ENCODE results near the gene HOXB2. TPM values are rescaled to one million over a fixed set of nuclear protein-coding genes. Genes with fewer than 3 reads are reported as not detected.

The HOXB2 gene
- total RNA-seq, 1 experiment from 2014 or later, result not detected

DNA sequence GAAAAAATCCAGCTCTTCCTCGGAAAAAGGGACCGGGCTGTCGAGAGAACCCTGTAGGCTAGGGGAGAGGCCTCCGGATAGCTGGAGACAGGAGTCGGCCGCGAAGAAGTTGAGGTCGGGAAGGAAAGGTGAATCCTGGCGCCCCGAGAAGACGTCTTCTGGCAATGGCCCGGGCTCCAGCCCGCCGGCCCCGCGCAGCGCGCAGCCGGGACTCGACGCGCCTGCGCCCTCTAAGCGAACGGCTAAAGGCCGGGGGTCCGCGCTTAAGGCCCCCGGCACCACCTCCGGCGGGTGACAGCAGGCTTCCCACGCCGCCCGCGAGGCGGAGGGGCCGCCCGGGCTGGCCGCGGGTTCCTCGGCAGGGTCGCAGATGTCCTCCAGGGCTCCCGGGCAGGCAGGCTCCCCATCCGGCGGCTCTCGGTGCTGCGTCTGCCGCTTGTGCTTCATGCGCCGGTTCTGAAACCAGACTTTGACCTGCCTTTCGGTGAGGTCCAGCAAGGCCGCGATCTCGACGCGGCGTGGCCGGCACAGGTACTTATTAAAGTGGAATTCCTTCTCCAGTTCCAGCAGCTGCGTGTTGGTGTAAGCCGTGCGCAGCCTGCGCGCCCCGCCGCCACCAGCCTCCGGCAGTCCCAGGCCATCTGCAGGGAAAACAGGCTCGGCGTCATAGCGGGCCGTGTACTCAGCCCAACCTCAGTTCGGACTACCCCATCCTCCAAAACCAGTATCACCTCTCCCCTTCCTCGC lies 1.6 kb downstream of the HOXB2 start:
- Histone ChIP-seq H3K36me3 (ENCODE audit: insufficient read depth, low read length) (no peaks in the 10 kb centered on the region), H3K27me3 (ENCODE audit: low read length) (no peaks in the 10 kb centered on the region), H4K20me1 (ENCODE audit: insufficient read depth, low read depth, low read length) (no peaks in the 10 kb centered on the region), H2AFZ (ENCODE audit: low read length) (no peak overlapping the region), H3K9me2 (replicated peaks; ENCODE audit: insufficient read depth, low read length) (no peaks in the 10 kb centered on the region), H3K4me1 (ENCODE audit: low read length) (no peaks in the 10 kb centered on the region), H3K9me3 (ENCODE audit: low read length) (no peaks in the 10 kb centered on the region), H3K79me2 (ENCODE audit: low read length) (no peaks in the 10 kb centered on the region), H3K27ac (ENCODE audit: low read length) (no peak overlapping the region), H3K4me2 (ENCODE audit: low read depth, low read length, poor library complexity, severe bottlenecking) (no peak overlapping the region), H3K4me3 (ENCODE audit: low read length) (no peak overlapping the region), H3K9ac (ENCODE audit: low read length) (no peak overlapping the region)
- no peak for DNase-seq

DNA sequence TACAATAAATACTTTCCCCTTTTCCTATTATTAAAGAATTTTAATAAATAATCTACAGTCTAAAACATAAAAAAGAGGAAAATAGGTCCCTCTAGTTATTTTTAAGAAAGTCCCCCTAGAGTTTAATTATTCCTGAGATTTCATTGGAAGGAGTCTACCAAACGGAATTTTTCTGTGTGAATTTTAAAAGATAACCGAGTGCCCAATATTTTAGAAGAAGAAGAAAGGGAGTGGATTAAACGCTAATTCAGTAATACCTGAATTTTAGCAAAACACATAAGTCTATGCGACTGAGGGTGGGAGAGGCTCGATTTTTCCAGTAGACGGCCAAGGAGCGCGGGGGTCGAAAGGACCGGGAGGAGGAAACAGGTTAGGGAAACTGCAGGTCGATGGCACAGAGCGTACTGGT lies 2.2 kb downstream of the HOXB2 start:
- no peak overlapping the region for H3K27ac ChIP-seq (ENCODE audit: low read length)
- H3K27me3 ChIP-seq (ENCODE audit: low read length), result no peaks in the 10 kb centered on the region
- no peak overlapping the region for H3K9ac ChIP-seq (ENCODE audit: low read length)
- no peak overlapping the region for H2AFZ ChIP-seq (ENCODE audit: low read length)
- no peak for DNase-seq
- no peaks in the 10 kb centered on the region for H3K36me3 ChIP-seq (ENCODE audit: insufficient read depth, low read length)
- no peaks in the 10 kb centered on the region for H3K9me3 ChIP-seq (ENCODE audit: low read length)
- H3K4me3 ChIP-seq (ENCODE audit: low read length), result no peak overlapping the region
- no peak overlapping the region for H3K4me2 ChIP-seq (ENCODE audit: low read depth, low read length, poor library complexity, severe bottlenecking)
- no peaks in the 10 kb centered on the region for H3K9me2 ChIP-seq (replicated peaks; ENCODE audit: insufficient read depth, low read length)
- H3K79me2 ChIP-seq (ENCODE audit: low read length), result no peaks in the 10 kb centered on the region
- H4K20me1 ChIP-seq (ENCODE audit: insufficient read depth, low read depth, low read length), result no peaks in the 10 kb centered on the region
- no peaks in the 10 kb centered on the region for H3K4me1 ChIP-seq (ENCODE audit: low read length)

DNA sequence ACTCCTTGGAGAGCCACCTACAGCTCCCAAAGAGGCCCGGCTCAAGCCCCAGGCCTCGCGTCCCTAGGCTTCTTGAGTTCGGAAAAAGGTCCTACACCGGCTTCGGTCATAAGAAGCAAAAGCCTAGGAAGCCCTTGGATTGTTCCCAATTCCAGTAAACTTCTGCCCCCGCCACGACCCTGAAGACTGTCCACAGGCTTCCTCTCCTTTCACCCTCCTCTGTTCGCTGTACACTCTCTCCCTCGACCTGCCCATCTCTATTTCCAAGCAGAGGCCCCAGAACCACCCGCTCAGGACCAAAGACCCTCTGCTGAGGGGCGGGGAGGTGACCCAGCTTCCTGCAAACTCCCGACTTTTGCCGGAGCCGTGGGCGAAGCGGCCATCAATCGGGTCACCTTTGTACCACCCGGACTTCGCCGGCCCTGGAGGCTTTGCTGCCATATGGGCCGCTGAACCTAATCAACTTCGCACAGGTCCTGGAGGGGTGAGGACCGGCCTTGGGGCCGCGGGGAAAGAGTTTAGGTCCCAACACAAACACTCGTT lies 2.7 kb downstream of the HOXB2 start:
- no peaks in the 10 kb centered on the region for H3K4me1 ChIP-seq (ENCODE audit: low read length)
- no peaks in the 10 kb centered on the region for H3K36me3 ChIP-seq (ENCODE audit: insufficient read depth, low read length)
- no peak overlapping the region for H3K4me3 ChIP-seq (ENCODE audit: low read length)
- no peak overlapping the region for H3K9ac ChIP-seq (ENCODE audit: low read length)
- H3K9me2 ChIP-seq (replicated peaks; ENCODE audit: insufficient read depth, low read length), result no peaks in the 10 kb centered on the region
- H4K20me1 ChIP-seq (ENCODE audit: insufficient read depth, low read depth, low read length), result no peaks in the 10 kb centered on the region
- no peak overlapping the region for H3K4me2 ChIP-seq (ENCODE audit: low read depth, low read length, poor library complexity, severe bottlenecking)
- DNase-seq, result no peak
- no peaks in the 10 kb centered on the region for H3K27me3 ChIP-seq (ENCODE audit: low read length)
- no peaks in the 10 kb centered on the region for H3K9me3 ChIP-seq (ENCODE audit: low read length)
- no peaks in the 10 kb centered on the region for H3K79me2 ChIP-seq (ENCODE audit: low read length)
- H3K27ac ChIP-seq (ENCODE audit: low read length), result no peak overlapping the region
- no peak overlapping the region for H2AFZ ChIP-seq (ENCODE audit: low read length)

DNA sequence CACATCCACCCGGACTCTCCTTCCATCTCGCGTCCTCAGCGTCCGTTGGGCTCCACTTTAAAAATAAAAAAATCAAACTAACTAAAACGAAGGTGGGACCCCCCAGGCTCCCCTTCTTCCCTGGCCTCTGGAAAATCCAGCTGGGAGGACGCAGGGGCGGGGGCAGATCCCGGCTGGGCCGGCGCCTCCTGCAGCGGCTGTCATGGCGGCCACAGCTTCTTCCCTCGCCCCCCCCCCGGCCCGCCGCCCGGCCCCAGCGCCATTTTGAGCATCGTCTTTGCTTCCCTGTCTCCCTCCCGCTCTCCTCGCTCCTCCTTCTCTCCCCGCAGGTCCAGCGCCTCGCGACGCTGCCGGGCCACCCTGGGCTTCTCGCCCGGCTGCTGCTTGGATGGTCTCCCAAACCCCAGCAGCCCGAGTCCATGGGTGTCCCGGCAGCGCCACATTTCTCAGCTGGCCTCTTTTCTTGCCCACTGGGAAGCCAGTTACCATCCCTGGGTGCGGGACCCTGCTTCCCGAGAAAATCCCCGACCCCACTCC lies 3.3 kb downstream of the HOXB2 start:
- H3K4me3 ChIP-seq (ENCODE audit: low read length), result no peak overlapping the region
- H3K9me2 ChIP-seq (replicated peaks; ENCODE audit: insufficient read depth, low read length), result no peaks in the 10 kb centered on the region
- no peak for DNase-seq
- H3K4me1 ChIP-seq (ENCODE audit: low read length), result no peaks in the 10 kb centered on the region
- no peaks in the 10 kb centered on the region for H3K36me3 ChIP-seq (ENCODE audit: insufficient read depth, low read length)
- no peaks in the 10 kb centered on the region for H3K27me3 ChIP-seq (ENCODE audit: low read length)
- H3K9ac ChIP-seq (ENCODE audit: low read length), result no peak overlapping the region
- no peak overlapping the region for H2AFZ ChIP-seq (ENCODE audit: low read length)
- H3K27ac ChIP-seq (ENCODE audit: low read length), result no peak overlapping the region
- no peaks in the 10 kb centered on the region for H3K79me2 ChIP-seq (ENCODE audit: low read length)
- H3K4me2 ChIP-seq (ENCODE audit: low read depth, low read length, poor library complexity, severe bottlenecking), result no peak overlapping the region
- no peaks in the 10 kb centered on the region for H4K20me1 ChIP-seq (ENCODE audit: insufficient read depth, low read depth, low read length)
- H3K9me3 ChIP-seq (ENCODE audit: low read length), result no peaks in the 10 kb centered on the region

DNA sequence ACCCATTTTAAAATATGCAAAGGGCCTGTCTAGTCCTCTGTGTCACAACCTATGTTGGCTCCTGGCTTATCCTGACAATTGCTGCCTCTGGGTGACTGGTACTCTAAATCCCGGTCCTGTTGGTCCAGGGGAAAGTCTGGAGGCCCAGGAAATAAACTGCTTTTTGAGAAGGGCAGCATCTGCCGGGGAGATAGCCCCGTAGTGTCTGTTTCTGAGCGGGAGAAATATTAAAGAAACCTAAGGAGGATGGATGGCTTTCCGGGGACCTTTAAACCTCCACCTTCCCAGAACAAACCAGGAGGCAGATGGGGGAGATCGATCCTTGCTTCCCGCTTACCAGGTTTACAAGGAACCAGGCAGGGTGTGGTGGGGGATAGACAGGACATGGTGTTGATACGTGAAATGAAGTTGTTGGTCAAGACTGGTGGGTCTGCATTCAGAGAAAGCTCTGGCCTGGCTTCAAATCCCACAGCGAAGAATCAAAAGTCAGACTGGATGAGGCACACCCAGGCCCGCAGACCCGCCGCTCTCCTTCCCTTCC lies 3.8 kb downstream of the HOXB2 start:
- no peak overlapping the region for H3K27ac ChIP-seq (ENCODE audit: low read length)
- no peaks in the 10 kb centered on the region for H3K36me3 ChIP-seq (ENCODE audit: insufficient read depth, low read length)
- no peaks in the 10 kb centered on the region for H3K27me3 ChIP-seq (ENCODE audit: low read length)
- H3K9me2 ChIP-seq (replicated peaks; ENCODE audit: insufficient read depth, low read length), result no peaks in the 10 kb centered on the region
- no peak overlapping the region for H2AFZ ChIP-seq (ENCODE audit: low read length)
- H3K4me3 ChIP-seq (ENCODE audit: low read length), result no peak overlapping the region
- H3K79me2 ChIP-seq (ENCODE audit: low read length), result no peaks in the 10 kb centered on the region
- DNase-seq, result no peak
- H3K4me1 ChIP-seq (ENCODE audit: low read length), result no peaks in the 10 kb centered on the region
- no peak overlapping the region for H3K4me2 ChIP-seq (ENCODE audit: low read depth, low read length, poor library complexity, severe bottlenecking)
- no peak overlapping the region for H3K9ac ChIP-seq (ENCODE audit: low read length)
- H3K9me3 ChIP-seq (ENCODE audit: low read length), result no peaks in the 10 kb centered on the region
- H4K20me1 ChIP-seq (ENCODE audit: insufficient read depth, low read depth, low read length), result no peaks in the 10 kb centered on the region

DNA sequence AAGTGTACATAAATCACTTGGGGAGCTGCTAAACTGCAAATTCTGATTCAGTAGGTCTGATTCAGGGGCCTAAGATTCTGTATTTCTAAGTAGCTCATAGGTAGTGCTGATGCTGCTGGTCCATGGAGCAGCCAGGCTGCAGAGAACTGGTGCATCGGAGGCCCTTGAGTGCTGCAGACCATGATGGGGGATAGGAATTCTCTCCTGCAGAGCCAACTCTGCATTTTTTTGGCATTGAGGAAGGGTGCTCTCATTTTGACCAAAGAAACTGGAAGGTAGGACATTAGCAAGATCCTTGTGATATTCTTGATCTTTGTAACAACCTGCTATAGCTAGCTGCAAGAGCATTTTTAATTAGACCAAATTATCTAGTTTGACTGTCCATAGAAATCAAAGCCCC lies 4.7 kb downstream of the HOXB2 start:
- Histone ChIP-seq H3K4me3 (ENCODE audit: low read length) (no peak overlapping the region), H3K4me2 (ENCODE audit: low read depth, low read length, poor library complexity, severe bottlenecking) (no peak overlapping the region), H3K4me1 (ENCODE audit: low read length) (no peaks in the 10 kb centered on the region), H3K36me3 (ENCODE audit: insufficient read depth, low read length) (no peaks in the 10 kb centered on the region), H3K9me2 (replicated peaks; ENCODE audit: insufficient read depth, low read length) (no peaks in the 10 kb centered on the region), H4K20me1 (ENCODE audit: insufficient read depth, low read depth, low read length) (no peaks in the 10 kb centered on the region), H3K9me3 (ENCODE audit: low read length) (no peaks in the 10 kb centered on the region), H3K27ac (ENCODE audit: low read length) (no peak overlapping the region), H3K9ac (ENCODE audit: low read length) (no peak overlapping the region), H2AFZ (ENCODE audit: low read length) (no peak overlapping the region), H3K27me3 (ENCODE audit: low read length) (no peaks in the 10 kb centered on the region), H3K79me2 (ENCODE audit: low read length) (no peaks in the 10 kb centered on the region)
- DNase-seq, result no peak

DNA sequence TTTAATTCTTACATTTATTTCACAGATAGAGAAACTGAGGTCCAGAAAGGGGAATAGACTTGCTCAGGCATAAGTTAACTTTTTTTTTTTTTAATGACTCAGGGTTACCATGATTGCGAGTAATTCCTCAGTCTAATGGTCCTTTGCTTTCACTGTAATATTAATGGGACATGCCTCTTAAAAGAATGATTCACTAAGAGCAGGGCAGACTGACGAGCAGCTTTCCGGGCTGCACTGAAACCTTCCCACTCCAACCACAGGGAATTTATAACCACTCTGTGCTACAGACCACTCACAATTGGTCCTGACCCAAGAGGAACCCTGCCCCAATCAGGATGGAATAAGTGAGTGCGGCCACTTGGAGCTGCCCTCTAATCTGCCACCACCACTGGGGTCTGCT lies 5.7 kb downstream of the HOXB2 start:
- no peak overlapping the region for H3K9ac ChIP-seq (ENCODE audit: low read length)
- no peak overlapping the region for H3K4me3 ChIP-seq (ENCODE audit: low read length)
- no peaks in the 10 kb centered on the region for H3K36me3 ChIP-seq (ENCODE audit: insufficient read depth, low read length)
- no peaks in the 10 kb centered on the region for H3K79me2 ChIP-seq (ENCODE audit: low read length)
- H3K4me1 ChIP-seq (ENCODE audit: low read length), result no peaks in the 10 kb centered on the region
- no peaks in the 10 kb centered on the region for H4K20me1 ChIP-seq (ENCODE audit: insufficient read depth, low read depth, low read length)
- no peak overlapping the region for H2AFZ ChIP-seq (ENCODE audit: low read length)
- no peaks in the 10 kb centered on the region for H3K9me2 ChIP-seq (replicated peaks; ENCODE audit: insufficient read depth, low read length)
- no peak overlapping the region for H3K4me2 ChIP-seq (ENCODE audit: low read depth, low read length, poor library complexity, severe bottlenecking)
- H3K9me3 ChIP-seq (ENCODE audit: low read length), result no peaks in the 10 kb centered on the region
- H3K27ac ChIP-seq (ENCODE audit: low read length), result no peak overlapping the region
- no peak for DNase-seq
- H3K27me3 ChIP-seq (ENCODE audit: low read length), result no peaks in the 10 kb centered on the region

DNA sequence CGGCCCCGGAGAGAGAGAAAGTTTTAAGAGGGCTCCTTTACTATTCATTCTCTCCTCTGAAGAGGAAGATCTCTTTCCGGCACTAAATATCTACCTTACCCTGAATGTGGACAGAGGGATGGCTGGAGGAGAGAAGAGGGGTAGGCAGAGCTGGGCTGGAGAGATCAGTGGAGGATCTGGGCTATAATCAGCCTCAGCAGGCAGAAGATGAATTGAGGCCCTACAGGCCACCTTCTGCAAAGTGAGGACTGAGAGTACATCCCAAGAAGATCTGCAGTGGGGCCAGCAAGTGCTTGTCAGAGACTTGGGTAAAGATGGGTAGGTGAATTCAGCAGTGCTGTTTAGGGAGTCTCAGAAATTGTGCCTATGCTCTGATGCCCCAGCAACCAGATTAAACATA lies 7.6 kb downstream of the HOXB2 start:
- no peak for DNase-seq
- Histone ChIP-seq H3K4me1 (ENCODE audit: low read length) (no peaks in the 10 kb centered on the region), H3K9me2 (replicated peaks; ENCODE audit: insufficient read depth, low read length) (no peaks in the 10 kb centered on the region), H4K20me1 (ENCODE audit: insufficient read depth, low read depth, low read length) (no peaks in the 10 kb centered on the region), H3K9me3 (ENCODE audit: low read length) (no peaks in the 10 kb centered on the region), H3K27ac (ENCODE audit: low read length) (no peak overlapping the region), H3K4me2 (ENCODE audit: low read depth, low read length, poor library complexity, severe bottlenecking) (no peak overlapping the region), H3K4me3 (ENCODE audit: low read length) (no peak overlapping the region), H3K36me3 (ENCODE audit: insufficient read depth, low read length) (no peaks in the 10 kb centered on the region), H3K27me3 (ENCODE audit: low read length) (no peaks in the 10 kb centered on the region), H3K9ac (ENCODE audit: low read length) (no peak overlapping the region), H3K79me2 (ENCODE audit: low read length) (no peaks in the 10 kb centered on the region), H2AFZ (ENCODE audit: low read length) (no peak overlapping the region)

Data from Karpas-422 (cell line).